HL-60 (cell line): ENCODE data around the gene RFFL.

Source experiments
- CTCF ChIP-seq: IDR thresholded peaks from one replicate; pipeline ENCODE4 v1.5.1; 2011; ENCODE audit warnings: low read length, control low read depth, inconsistent platforms; ENCODE audit not compliant: insufficient read depth
- GABPA ChIP-seq: IDR thresholded peaks from 2 replicates; pipeline ENCODE4 v1.6.1; 2012; ENCODE audit warnings: low read depth

- TF ChIP-seq CTCF, result no peak
- no peak for TF ChIP-seq GABPA
Observed at GRCh38 chr17:34997355-34997862, 66.1 kb downstream of the RFFL start.
